Left renal cortex interstitium (tissue), 4 donors: Measurements from ENCODE around the gene MRPL11. TPM values are rescaled to one million over a fixed set of nuclear protein-coding genes. Genes with fewer than 3 reads are reported as not detected.
A peak's percentile ranks its signal among the peaks of the same experiment; 100 is the strongest.
"Not testable (repeated sequence)": the region's sequence is repeated elsewhere in the genome, so short reads cannot be mapped to it uniquely, and the experiment has no call there.

ENCODE experiments used
- DNase-seq, 4 donors: peaks; one replicate each; pipeline ENCODE4 v3.0.0-alpha.2; 2013; ENCODE audit warnings: low read depth in 4 of 4, low spot score in 2 of 4, missing footprints in 1 of 4
- polyA plus RNA-seq, 4 donors: library from polyadenylated mRNA; unstranded; fragments of 120-200 nt; gene quantifications; one replicate each; pipeline ENCODE4 v1.2.1, GENCODE V29; 2013; ENCODE audit not compliant: insufficient read length in 4 of 4

MRPL11 gene
- polyA plus RNA-seq, 4 donors = 67.7 to 87.7 (median 78.9) TPM

DNA sequence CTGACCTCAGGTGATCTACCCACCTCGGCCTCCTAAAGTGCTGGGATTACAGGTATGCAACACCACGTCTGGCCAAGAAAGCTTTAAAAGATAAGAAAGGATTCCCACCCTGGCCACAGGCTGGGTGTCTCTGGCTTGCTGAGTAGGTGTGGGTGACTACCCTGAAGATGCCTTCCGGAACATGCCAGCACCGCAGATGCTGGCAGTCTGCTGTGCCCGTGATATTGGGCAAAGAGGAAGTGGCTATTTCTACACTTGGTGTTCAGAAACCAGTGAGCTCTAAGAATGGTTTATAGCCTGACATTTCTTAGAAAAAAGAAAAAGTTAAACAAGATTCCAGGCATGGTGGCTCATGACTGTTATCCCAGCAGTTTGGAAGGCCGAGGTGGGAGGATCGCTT lies 6.1 kb downstream of the MRPL11 start:
- no peak for DNase-seq

DNA sequence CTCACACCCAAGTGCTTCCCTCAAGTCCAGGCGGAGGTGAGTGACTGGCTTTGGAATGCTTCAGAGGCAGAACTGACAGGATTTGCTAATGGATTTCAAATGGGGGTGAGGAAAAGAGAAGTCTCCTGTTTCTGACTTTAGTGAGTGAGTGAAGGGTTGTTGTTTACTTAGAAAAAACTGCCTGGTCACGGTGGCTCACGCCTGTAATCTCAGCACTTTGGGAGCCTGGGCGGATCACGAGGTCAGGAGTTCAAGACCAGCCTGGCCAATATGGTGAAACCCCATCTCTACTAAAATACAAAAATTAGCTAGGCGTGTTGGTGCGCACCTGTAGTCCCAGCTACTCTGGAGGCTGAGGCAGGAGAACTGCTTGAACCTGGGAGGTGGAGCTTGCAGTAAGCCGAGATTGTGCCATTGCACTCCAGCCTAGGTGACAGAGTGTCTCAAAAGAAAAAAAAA lies 6.7 kb downstream of the MRPL11 start:
- DNase-seq = not testable (repeated sequence)

- not testable (repeated sequence) for DNase-seq
Observed at GRCh38 chr11:66431287-66431686, 7.4 kb downstream of the MRPL11 start.

- DNase-seq = no peak
Observed at GRCh38 chr11:66429983-66430602, 8.6 kb downstream of the MRPL11 start.

DNA sequence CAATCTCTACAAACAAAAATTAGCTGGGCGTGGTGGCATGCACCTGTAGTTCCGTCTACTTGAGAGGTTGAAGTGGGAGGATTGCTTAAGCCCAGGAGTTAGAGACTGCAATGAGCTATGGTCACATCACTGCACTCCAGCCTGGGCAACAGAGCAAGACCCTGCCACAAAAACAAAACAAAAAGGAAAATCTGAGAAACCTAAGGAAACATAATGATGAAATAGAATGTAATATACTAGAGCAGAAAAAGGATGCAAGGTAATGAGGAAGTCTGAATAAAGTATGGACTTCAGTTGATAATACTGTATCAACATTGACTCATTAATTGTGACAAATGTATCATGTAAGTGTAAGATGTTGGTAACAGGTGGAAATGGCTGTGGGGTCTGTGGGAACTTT lies 9.7 kb downstream of the MRPL11 start:
- DNase-seq = no peak

DNA sequence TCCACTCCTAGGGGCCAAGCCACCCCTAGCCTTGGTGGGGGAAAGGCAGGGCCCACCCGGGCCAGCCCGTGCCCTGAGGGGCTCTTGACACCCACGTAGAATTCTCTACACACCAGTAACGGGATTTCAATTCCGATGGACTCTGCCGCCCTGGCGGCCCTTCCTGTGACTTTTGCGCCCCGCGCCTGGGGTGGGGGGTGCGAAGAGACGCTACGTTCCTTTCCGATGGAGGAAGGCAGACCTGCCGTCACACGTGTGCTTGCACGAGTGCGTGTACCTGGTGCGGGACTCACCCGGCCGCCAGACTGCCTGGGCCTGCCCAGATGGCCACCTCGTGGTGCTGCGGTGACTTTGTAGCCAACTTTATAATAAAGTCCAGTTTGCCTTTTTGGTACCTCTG lies 12.3 kb downstream of the MRPL11 start:
- no peak for DNase-seq

GRCh38 chr11:66421492-66422205 lies 17.0 kb downstream of the MRPL11 start:
- DNase-seq = peak; percentile 84 to 88 (median 86)

- DNase-seq = no peak
Observed at GRCh38 chr11:66420671-66421476, 17.8 kb downstream of the MRPL11 start, which contains the start of gene NPAS4. Gene NPAS4 (plus strand): TSS chr11:66421035. CDS start chr11:66421180, 145 bp downstream.

- DNase-seq = no peak
Observed at GRCh38 chr11:66419825-66420224, 18.8 kb downstream of the MRPL11 start.

GRCh38 chr11:66418986-66419308 lies 19.7 kb downstream of the MRPL11 start:
- no peak for DNase-seq

- peak in 2 of 4 donors; percentile 58 to 73 for DNase-seq
Observed at GRCh38 chr11:66418168-66418985, 20.3 kb downstream of the MRPL11 start.

- DNase-seq = no peak
Observed at GRCh38 chr11:66417000-66417399, 21.6 kb downstream of the MRPL11 start.

- DNase-seq = no peak
Observed at GRCh38 chr11:66415423-66415822, 23.2 kb downstream of the MRPL11 start.

DNA sequence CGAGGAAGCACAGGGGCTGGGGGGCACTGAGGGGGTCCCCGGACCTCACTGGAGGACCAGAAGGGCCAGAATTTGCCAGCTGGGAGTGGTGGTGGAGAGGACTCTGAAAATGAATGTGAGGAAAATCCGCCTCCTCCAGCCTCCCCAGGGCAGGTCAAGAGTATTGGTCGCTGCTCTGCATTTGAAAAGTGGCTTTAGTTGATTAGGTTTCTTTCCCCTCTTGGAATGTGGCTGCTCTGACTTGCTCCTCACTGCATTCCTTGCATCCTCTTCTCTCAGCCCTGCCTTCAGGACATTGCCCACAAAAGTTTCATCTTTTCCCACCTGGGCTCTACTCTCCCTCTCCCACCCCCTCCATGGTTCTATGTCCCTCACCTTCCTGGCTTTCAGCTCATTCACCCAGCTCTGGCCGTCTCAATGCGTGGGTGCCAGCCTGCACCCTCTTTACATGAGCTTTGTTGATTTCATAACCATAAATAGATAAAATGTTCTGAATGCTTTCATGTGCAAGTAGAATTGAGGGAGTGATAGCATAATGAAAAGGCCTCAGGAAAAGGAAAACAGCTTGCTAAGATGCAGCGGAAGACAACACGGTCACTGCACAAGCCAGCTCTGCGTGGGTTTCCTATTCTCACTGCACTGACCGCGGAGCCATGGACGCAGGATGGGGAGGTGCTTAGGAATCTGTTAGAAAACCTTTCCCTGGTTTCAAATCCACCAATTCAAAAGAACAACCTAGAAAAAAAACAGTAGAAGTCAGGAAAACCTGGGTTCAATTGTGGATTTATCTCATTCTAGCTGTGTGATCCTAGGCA lies 24.3 kb downstream of the MRPL11 start:
- no peak for DNase-seq

- DNase-seq = no peak
Observed at GRCh38 chr11:66413167-66413566, 25.5 kb downstream of the MRPL11 start.

DNA sequence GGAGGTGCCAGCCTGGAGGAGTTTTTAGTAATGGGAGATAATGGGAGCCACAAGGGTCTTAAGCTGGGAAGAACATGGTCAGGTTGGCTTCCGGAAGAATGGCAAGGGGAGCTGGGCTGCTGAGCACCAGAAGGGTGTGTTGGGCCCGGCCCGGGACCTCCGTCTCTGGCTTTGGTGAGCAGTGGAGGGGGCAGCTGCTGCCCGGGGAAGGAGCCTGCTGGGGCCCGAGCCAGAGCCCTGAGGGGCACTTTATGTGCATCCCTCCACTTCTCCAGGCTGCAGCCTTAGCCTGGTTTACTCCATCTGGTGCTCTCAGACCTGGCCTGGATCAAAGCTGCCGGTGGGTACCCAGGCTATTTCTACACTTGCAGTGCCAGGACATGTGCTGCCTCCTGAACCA lies 26.5 kb downstream of the MRPL11 start:
- no peak for DNase-seq

DNA sequence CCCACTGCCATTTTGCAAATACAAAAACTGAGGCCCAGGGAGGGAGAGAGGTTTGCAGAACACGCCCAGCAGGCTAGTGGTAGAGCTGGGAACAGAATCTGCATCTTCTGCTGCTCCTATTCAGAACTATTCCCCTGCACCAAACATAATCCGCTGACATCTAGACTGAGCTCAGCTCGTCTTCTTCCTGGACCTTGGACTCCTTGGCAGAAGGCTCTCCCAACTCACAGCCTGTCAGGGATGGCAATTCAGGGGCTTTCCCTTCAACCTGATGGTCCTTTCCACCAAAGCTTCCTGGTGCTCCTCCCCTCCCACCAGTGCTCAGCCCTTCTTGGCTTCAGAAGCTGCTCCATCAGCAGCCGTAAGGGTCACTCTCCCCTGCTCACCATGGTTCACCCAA lies 27.3 kb downstream of the MRPL11 start:
- DNase-seq = no peak

DNA sequence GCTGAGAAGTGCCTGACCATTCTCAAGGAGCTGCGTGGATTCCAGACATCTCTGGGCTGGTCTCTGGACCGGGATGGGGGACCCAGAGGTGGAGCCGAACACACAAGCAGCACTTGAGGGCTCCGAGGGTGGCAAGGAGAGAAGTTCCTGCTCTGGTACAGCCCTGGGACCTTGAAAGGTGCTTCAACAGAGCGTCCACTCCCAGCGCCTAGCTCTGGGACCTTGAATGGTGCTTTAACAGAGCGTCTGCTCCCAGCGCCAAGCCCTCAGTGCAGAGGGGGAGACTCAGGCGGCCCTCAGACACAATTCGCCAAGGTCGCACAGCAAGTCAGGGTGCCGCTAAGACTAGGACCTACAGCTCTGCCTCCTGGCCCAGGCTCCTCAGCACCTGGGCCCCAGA lies 28.5 kb downstream of the MRPL11 start:
- no peak for DNase-seq

GRCh38 chr11:66409226-66409625 lies 29.4 kb downstream of the MRPL11 start:
- DNase-seq = no peak
